ENCODE measurements around the gene TENM4.

Gene TENM4

GRCh38 chr11:79026803-79027445 is 413.9 kb downstream of the TENM4 start:
- TF ChIP-seq CTCF (IDR thresholded peaks at IDR 0.05) = no peak
- Histone ChIP-seq H3K4me3 (no peak overlapping the region), H3K4me1 (peaks cover 0 to 21% (median 3%) of the 10 kb centered on the region in 4 donors), H3K27me3 (no peaks in the 10 kb centered on the region), H3K27ac (no peak overlapping the region), H3K36me3 (no peaks in the 10 kb centered on the region), H3K9me3 (no peaks in the 10 kb centered on the region)
- intact Hi-C loops (cut with DNase I; ENCODE audit: low total_unique reads) = no loop called here
- no peak for DNase-seq

GRCh38 chr11:79025622-79026021 is 415.2 kb downstream of the TENM4 start:
- Histone ChIP-seq H3K4me3 (no peak overlapping the region), H3K36me3 (no peaks in the 10 kb centered on the region), H3K27me3 (no peaks in the 10 kb centered on the region), H3K27ac (no peak overlapping the region), H3K9me3 (no peaks in the 10 kb centered on the region), H3K4me1 (peaks cover 0 to 16% (median 1%) of the 10 kb centered on the region in 4 donors)
- DNase-seq = no peak
- TF ChIP-seq CTCF (IDR thresholded peaks at IDR 0.05) = no peak
- intact Hi-C loops (cut with DNase I; ENCODE audit: low total_unique reads) = no loop called here

GRCh38 chr11:79025097-79025496 is 415.7 kb downstream of the TENM4 start:
- H3K4me1 ChIP-seq = peaks cover 0 to 10% (median 0%) of the 10 kb centered on the region in 4 donors
- H3K27ac ChIP-seq = no peak overlapping the region
- H3K9me3 ChIP-seq = no peaks in the 10 kb centered on the region
- H3K36me3 ChIP-seq = no peaks in the 10 kb centered on the region
- DNase-seq = no peak
- H3K4me3 ChIP-seq = no peak overlapping the region
- TF ChIP-seq CTCF (IDR thresholded peaks at IDR 0.05) = no peak
- intact Hi-C loops (cut with DNase I; ENCODE audit: low total_unique reads) = no loop called here
- no peaks in the 10 kb centered on the region for H3K27me3 ChIP-seq

- H3K36me3 ChIP-seq = no peaks in the 10 kb centered on the region
- TF ChIP-seq CTCF (IDR thresholded peaks at IDR 0.05) = no peak
- H3K9me3 ChIP-seq = no peaks in the 10 kb centered on the region
- no peak overlapping the region for H3K4me3 ChIP-seq
- no peak overlapping the region for H3K27ac ChIP-seq
- no peak for DNase-seq
- no peaks in the 10 kb centered on the region for H3K4me1 ChIP-seq
- intact Hi-C loops (cut with DNase I; ENCODE audit: low total_unique reads) = no loop called here
- no peaks in the 10 kb centered on the region for H3K27me3 ChIP-seq
Observed at GRCh38 chr11:79022265-79022664, 418.6 kb downstream of the TENM4 start.

- Histone ChIP-seq H3K27ac (no peak overlapping the region), H3K4me3 (no peak overlapping the region), H3K36me3 (no peaks in the 10 kb centered on the region), H3K4me1 (no peaks in the 10 kb centered on the region), H3K27me3 (no peaks in the 10 kb centered on the region), H3K9me3 (no peaks in the 10 kb centered on the region)
- intact Hi-C loops (cut with DNase I; ENCODE audit: low total_unique reads) = no loop called here
- DNase-seq = no peak
- no peak for TF ChIP-seq CTCF (IDR thresholded peaks at IDR 0.05)
Observed at GRCh38 chr11:79021601-79022000, 419.2 kb downstream of the TENM4 start.

GRCh38 chr11:79019975-79020374 is 420.9 kb downstream of the TENM4 start:
- H3K4me3 ChIP-seq = no peak overlapping the region
- no peak overlapping the region for H3K27ac ChIP-seq
- TF ChIP-seq CTCF (IDR thresholded peaks at IDR 0.05) = no peak

More at GRCh38 chr11:79019975-79020374, 420.9 kb downstream of the TENM4 start:
- no peak for DNase-seq
- Histone ChIP-seq H3K27me3 (no peaks in the 10 kb centered on the region), H3K36me3 (no peaks in the 10 kb centered on the region), H3K4me1 (no peaks in the 10 kb centered on the region), H3K9me3 (no peaks in the 10 kb centered on the region)
- intact Hi-C loops (cut with DNase I; ENCODE audit: low total_unique reads) = no loop called here
